GM23248 (cell line): Measurements from ENCODE around the gene REG3A. TPM values are rescaled to one million over a fixed set of nuclear protein-coding genes. Genes with fewer than 3 reads are reported as not detected.

Experiments used
- DNase-seq: peaks from one replicate; pipeline ENCODE4 v3.0.0-alpha.2; 2015
- H2AFZ ChIP-seq: fragments of 200-600 bp; sonication (generic); 2 replicates; pipeline ENCODE4 v1.6.1; 2016; ENCODE audit warnings: antibody characterized with exemption
- H3F3A ChIP-seq: fragments of 200-600 bp; sonication (generic); 2 replicates; pipeline ENCODE4 v1.6.1; 2016; ENCODE audit warnings: mild to moderate bottlenecking, antibody characterized with exemption, mixed run types; ENCODE audit not compliant: insufficient read depth
- H3K27ac ChIP-seq: fragments of 200-600 bp; sonication (generic); 2 replicates; pipeline ENCODE4 v1.5.1; 2016; ENCODE audit warnings: mild to moderate bottlenecking
- H3K27me3 ChIP-seq: fragments of 200-600 bp; sonication (generic); replicated peaks from 2 replicates; pipeline ENCODE4 v1.6.1; 2016; ENCODE audit warnings: mild to moderate bottlenecking; ENCODE audit not compliant: insufficient read depth
- H3K36me3 ChIP-seq: fragments of 200-600 bp; sonication (generic); 2 replicates; pipeline ENCODE4 v1.6.1; 2016; ENCODE audit warnings: low read depth, mild to moderate bottlenecking
- H3K4me1 ChIP-seq: fragments of 200-600 bp; sonication (generic); 2 replicates; pipeline ENCODE4 v1.6.1; 2016; ENCODE audit warnings: mild to moderate bottlenecking; ENCODE audit not compliant: insufficient read depth
- H3K4me2 ChIP-seq: fragments of 200-600 bp; sonication (generic); one replicate; pipeline ENCODE4 v1.6.1; 2016; ENCODE audit warnings: mild to moderate bottlenecking; ENCODE audit not compliant: unreplicated experiment
- H3K4me3 ChIP-seq: fragments of 200-600 bp; sonication (generic); 2 replicates; pipeline ENCODE4 v1.5.1; 2016; ENCODE audit warnings: mild to moderate bottlenecking
- H3K79me2 ChIP-seq: fragments of 200-600 bp; sonication (generic); 2 replicates; pipeline ENCODE4 v1.6.1; 2016; ENCODE audit warnings: mild to moderate bottlenecking; ENCODE audit not compliant: insufficient read depth
- H3K9ac ChIP-seq: fragments of 200-600 bp; sonication (generic); 2 replicates; pipeline ENCODE4 v1.6.1; 2016; ENCODE audit warnings: mild to moderate bottlenecking
- H3K9me2 ChIP-seq: fragments of 200-600 bp; sonication (generic); 2 replicates; pipeline ENCODE4 v1.6.1; 2016; ENCODE audit warnings: mixed run types, mild to moderate bottlenecking, moderate library complexity; ENCODE audit not compliant: insufficient read depth
- H3K9me3 ChIP-seq: fragments of 200-600 bp; sonication (generic); one replicate; pipeline ENCODE4 v1.6.1; 2017; ENCODE audit warnings: low read depth
- H4K20me1 ChIP-seq: fragments of 200-600 bp; sonication (generic); 2 replicates; pipeline ENCODE4 v1.6.0; 2016; ENCODE audit not compliant: insufficient read depth
- EZH2 ChIP-seq: fragments of 200-600 bp; sonication (generic); IDR thresholded peaks from 2 replicates; pipeline ENCODE4 v1.6.1; 2018; ENCODE audit warnings: antibody characterized with exemption, mild to moderate bottlenecking; ENCODE audit not compliant: insufficient read depth, poor library complexity, severe bottlenecking
- EZH2phosphoT487 ChIP-seq: fragments of 200-600 bp; sonication (generic); IDR thresholded peaks from 2 replicates; pipeline ENCODE4 v1.6.1; 2018; ENCODE audit warnings: antibody characterized with exemption, moderate library complexity, mild to moderate bottlenecking, low read depth; ENCODE audit not compliant: insufficient read depth
- WGBS, 2 experiments: methylation state at CpG; one replicate each; pipeline ENCODE4 v1.1.6; 2015 to 2017; ENCODE audit warnings: low lambda C conversion rate in 2 of 2, low coverage in 1 of 2; ENCODE audit errors: missing lambda C conversion rate in 2 of 2; 5-methylcytosine and 5-hydroxymethylcytosine counted together
- in situ Hi-C: fragments of 300-500 bp; cut with MboI; formaldehyde crosslinking; loops from 2 replicates; pipeline ENCODE4 v1.15.0; 2020
- polyA plus RNA-seq: library from polyadenylated mRNA; unstranded; fragments of >200 nt; fragmentation: Nextera tagmentation; extraction: Ambion mirVana; gene quantifications from 2 replicates; pipeline ENCODE4 v1.2.1, GENCODE V29; 2016
- total RNA-seq: library from RNA; depleted of rRNA; stranded (reverse); fragments of >200 nt; shearing (Covaris generic); gene quantifications from 2 replicates; pipeline ENCODE4 v1.2.3, GENCODE V29; 2014

The REG3A gene
- total and polyA plus RNA-seq, 2 experiments from 2014 or later = not detected

DNA sequence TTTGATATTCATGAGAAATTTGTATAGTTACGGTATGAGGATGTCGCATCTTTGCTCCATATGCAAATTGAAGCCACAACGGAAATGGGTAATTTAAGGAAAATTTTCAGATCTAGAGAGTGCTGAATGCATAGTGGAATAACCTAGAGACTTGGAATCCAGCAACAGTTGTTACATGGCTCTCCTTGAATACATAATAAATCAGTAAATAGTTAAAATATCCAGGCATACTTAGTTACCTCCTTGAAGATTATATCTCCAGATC lies 33.9 kb downstream of the REG3A start:
- TF ChIP-seq EZH2phosphoT487 = no peak
- TF ChIP-seq EZH2 = no peak
- Histone ChIP-seq H3K9me3 (no peaks in the 10 kb centered on the region), H3F3A (no peaks in the 10 kb centered on the region), H3K4me3 (no peak overlapping the region), H4K20me1 (no peaks in the 10 kb centered on the region), H3K4me1 (no peaks in the 10 kb centered on the region), H3K36me3 (no peaks in the 10 kb centered on the region), H3K27ac (no peak overlapping the region), H3K79me2 (no peaks in the 10 kb centered on the region), H3K27me3 (no peaks in the 10 kb centered on the region), H3K9ac (no peak overlapping the region), H3K9me2 (no peaks in the 10 kb centered on the region), H2AFZ (no peak overlapping the region), H3K4me2 (no peak overlapping the region)
- in situ Hi-C loops = no loop called here
- WGBS, 2 experiments = 0 to 7% methylated on average over 3 of the region's 3 CpGs
- DNase-seq = no peak

DNA sequence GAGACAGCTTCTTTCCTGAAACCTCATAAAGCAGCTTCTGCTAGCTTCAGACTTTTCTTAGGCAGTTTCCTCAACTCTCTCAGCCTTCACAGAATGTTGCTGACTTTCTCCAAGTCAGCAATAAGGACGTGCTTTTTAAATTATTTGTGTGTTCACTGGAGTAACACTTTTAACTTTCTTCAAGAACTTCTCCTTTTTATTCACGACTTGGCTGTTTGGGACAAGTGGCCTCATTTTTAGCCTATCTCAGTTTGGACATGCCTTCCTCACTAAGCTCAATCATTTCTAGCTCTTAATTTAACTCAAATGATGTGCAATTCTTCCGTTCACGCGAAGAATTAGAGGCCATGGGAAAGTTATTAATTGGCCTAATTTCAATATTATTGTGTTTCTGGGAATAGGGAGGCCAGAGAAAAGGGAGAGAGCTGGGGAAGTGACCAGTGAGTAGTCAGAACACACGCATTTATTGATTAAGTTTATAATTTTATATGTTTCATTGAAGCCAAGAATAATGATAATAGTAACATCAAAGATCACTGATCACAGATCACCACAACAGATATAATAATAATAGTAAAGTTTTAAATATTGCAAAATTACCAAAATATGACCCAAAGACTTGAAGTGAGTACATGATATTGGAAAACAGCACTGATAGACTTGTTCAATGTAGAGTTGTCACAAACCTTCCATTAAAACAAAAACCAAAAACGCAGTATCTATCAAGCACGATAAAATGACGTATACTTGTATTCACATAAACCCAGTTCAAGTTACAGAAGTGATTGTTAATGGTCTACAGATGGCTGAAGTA lies 34.4 kb downstream of the REG3A start:
- Histone ChIP-seq H3K27ac (no peak overlapping the region), H4K20me1 (no peaks in the 10 kb centered on the region), H3K4me2 (no peak overlapping the region), H3K4me3 (no peak overlapping the region), H2AFZ (no peak overlapping the region), H3K79me2 (no peaks in the 10 kb centered on the region), H3K4me1 (no peaks in the 10 kb centered on the region), H3K27me3 (no peaks in the 10 kb centered on the region), H3K9me2 (no peaks in the 10 kb centered on the region), H3K9ac (no peak overlapping the region), H3K9me3 (no peaks in the 10 kb centered on the region), H3F3A (no peaks in the 10 kb centered on the region), H3K36me3 (no peaks in the 10 kb centered on the region)
- in situ Hi-C loops = no loop called here
- TF ChIP-seq EZH2phosphoT487 = no peak
- no peak for DNase-seq
- 16 to 23% methylated on average over 9 of the region's 9 CpGs for WGBS, 2 experiments

DNA sequence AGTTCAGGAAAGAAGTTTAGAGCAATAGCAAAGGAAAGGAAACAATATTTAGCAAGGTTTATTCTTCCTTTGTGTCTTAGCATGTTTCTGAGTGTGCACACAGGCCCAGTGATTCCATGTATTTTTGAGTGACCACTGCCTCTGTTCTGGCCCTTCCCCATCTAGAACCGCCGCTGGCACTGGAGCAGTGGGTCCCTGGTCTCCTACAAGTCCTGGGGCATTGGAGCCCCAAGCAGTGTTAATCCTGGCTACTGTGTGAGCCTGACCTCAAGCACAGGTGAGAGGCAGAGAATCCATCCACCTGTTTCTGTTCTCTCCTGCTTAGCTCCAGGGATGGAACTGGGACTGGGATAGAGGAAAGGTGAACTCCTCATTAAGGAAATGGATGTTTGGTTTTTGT lies 36.9 kb downstream of the REG3A start:
- no peak for DNase-seq
- no peak overlapping the region for H3K4me2 ChIP-seq
- 14 to 25% methylated on average over 2 of the region's 2 CpGs for WGBS, 2 experiments
- no peaks in the 10 kb centered on the region for H3K9me2 ChIP-seq
- H3K27me3 ChIP-seq = no peaks in the 10 kb centered on the region
- no peaks in the 10 kb centered on the region for H3K36me3 ChIP-seq
- H3K79me2 ChIP-seq = no peaks in the 10 kb centered on the region
- no peak overlapping the region for H3K27ac ChIP-seq
- H3K9ac ChIP-seq = no peak overlapping the region
- no peaks in the 10 kb centered on the region for H3K9me3 ChIP-seq
- no peaks in the 10 kb centered on the region for H4K20me1 ChIP-seq
- H3K4me1 ChIP-seq = no peaks in the 10 kb centered on the region
- H2AFZ ChIP-seq = no peak overlapping the region
- H3F3A ChIP-seq = no peaks in the 10 kb centered on the region
- no peak for TF ChIP-seq EZH2
- TF ChIP-seq EZH2phosphoT487 = no peak
- in situ Hi-C loops = no loop called here
- no peak overlapping the region for H3K4me3 ChIP-seq

DNA sequence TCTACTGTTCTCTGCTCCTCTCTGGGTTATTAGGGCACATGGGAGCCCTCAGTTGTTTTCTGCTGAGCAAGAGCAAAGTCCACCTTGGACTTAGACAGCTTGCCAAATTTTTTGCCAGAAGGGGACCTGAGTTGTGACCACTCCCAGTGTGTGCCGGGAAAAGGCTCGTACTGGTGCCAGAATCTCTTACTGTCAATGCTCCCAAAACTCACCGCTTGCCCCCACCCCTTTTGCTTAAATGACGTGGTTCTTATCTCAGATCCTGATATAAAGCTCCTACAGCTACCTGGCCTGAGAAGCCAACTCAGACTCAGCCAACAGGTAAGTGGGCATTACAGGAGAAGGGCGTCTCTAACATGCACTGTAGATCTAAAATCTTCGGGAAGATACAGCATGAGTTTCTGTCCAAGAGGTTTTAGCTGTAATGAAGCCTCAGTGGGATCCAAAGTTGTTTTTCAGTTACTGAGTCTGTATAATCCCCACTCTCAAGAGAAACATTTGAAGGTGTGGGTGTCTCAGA lies 39.3 kb downstream of the REG3A start, which contains the start of gene REG1A:
Gene REG1A (plus strand): TSS at position 295 of the 520 bp plus-strand sequence. CDS start 374 bp downstream, outside the sequence.
- 27 to 29% methylated on average over 6 of the region's 6 CpGs for WGBS, 2 experiments
- Histone ChIP-seq H3K27ac (no peak within 1 kb of the TSS), H3K4me3 (no peak within 1 kb of the TSS), H3K4me2 (no peak within 1 kb of the TSS), H3K36me3 (no peaks in the 10 kb centered on the region), H3K9me2 (no peaks in the 10 kb centered on the region), H4K20me1 (no peaks in the 10 kb centered on the region), H3K4me1 (no peaks in the 10 kb centered on the region), H2AFZ (no peak within 1 kb of the TSS), H3K9ac (no peak within 1 kb of the TSS), H3F3A (no peaks in the 10 kb centered on the region), H3K27me3 (no peaks in the 10 kb centered on the region), H3K79me2 (no peaks in the 10 kb centered on the region), H3K9me3 (no peaks in the 10 kb centered on the region)
- in situ Hi-C loops = no loop called here
- DNase-seq = no peak
- TF ChIP-seq EZH2phosphoT487 (no peak), EZH2 (no peak)
